ENCODE results near the gene RAB30. TPM values are rescaled to one million over a fixed set of nuclear protein-coding genes. Genes with fewer than 3 reads are reported as not detected.
"Not testable (repeated sequence)": the region's sequence is repeated elsewhere in the genome, so short reads cannot be mapped to it uniquely, and the experiment has no call there.

The RAB30 gene
- total and polyA plus RNA-seq, 5 donors from 2014 or later: 13.3 to 66.3 (median 22.2) TPM

GRCh38 chr11:82950502-82950901 is 121.2 kb downstream of the RAB30 start:
- H3K27ac Mint-ChIP-seq; ATAC-seq (ENCODE audit: low read depth in 2 of 2); H3K36me3 ChIP-seq (ENCODE audit: control insufficient read depth, insufficient read depth, low read length); H3K27me3 ChIP-seq (ENCODE audit: control insufficient read depth, insufficient read depth, low read length); DNase-seq; H3K4me3 Mint-ChIP-seq; H3K4me1 ChIP-seq (ENCODE audit: control insufficient read depth, insufficient read depth, low read length, poor library complexity, severe bottlenecking); H3K9me3 ChIP-seq (ENCODE audit: control insufficient read depth in 2 of 2, low read length in 2 of 2); H3K4me3 ChIP-seq (ENCODE audit: low read depth, low read length); H3K27ac ChIP-seq (ENCODE audit: insufficient read depth, low read length, poor library complexity, severe bottlenecking): not testable (repeated sequence)
- Mint-ChIP-seq H3K27me3 (peaks cover 12% of the 10 kb centered on the region), H3K9me3 (peaks cover 1 to 37% (median 14%) of the 10 kb centered on the region in 7 donors), H3K36me3 (peaks cover 26% of the 10 kb centered on the region), H3K4me1 (peaks cover 14 to 30% (median 21%) of the 10 kb centered on the region in 4 donors)

GRCh38 chr11:82949352-82949751 is 122.3 kb downstream of the RAB30 start:
- Mint-ChIP-seq H3K9me3 (peaks cover 0 to 28% (median 11%) of the 10 kb centered on the region in 7 donors), H3K4me1 (peaks cover 5 to 22% (median 13%) of the 10 kb centered on the region in 4 donors), H3K36me3 (peaks cover 18% of the 10 kb centered on the region), H3K27me3 (peaks cover 12% of the 10 kb centered on the region), H3K4me3 (no peak overlapping the region), H3K27ac (no peak overlapping the region)
- Histone ChIP-seq H3K9me3 (ENCODE audit: control insufficient read depth in 2 of 2, low read length in 2 of 2) (peaks cover 5% of the 10 kb centered on the region in 2 experiments), H3K4me1 (ENCODE audit: control insufficient read depth, insufficient read depth, low read length, poor library complexity, severe bottlenecking) (no peaks in the 10 kb centered on the region), H3K27me3 (ENCODE audit: control insufficient read depth, insufficient read depth, low read length) (no peaks in the 10 kb centered on the region), H3K4me3 (ENCODE audit: low read depth, low read length) (no peak overlapping the region), H3K27ac (ENCODE audit: insufficient read depth, low read length, poor library complexity, severe bottlenecking) (no peak overlapping the region), H3K36me3 (ENCODE audit: control insufficient read depth, insufficient read depth, low read length) (no peaks in the 10 kb centered on the region)
- ATAC-seq (ENCODE audit: low read depth in 2 of 2) (no peak), DNase-seq (no peak)

GRCh38 chr11:82945682-82946081 is 126.0 kb downstream of the RAB30 start:
- Mint-ChIP-seq H3K4me1 (peaks cover 4 to 19% (median 14%) of the 10 kb centered on the region in 4 donors), H3K9me3 (peaks cover 0 to 17% (median 6%) of the 10 kb centered on the region in 7 donors), H3K27me3 (no peaks in the 10 kb centered on the region), H3K36me3 (peaks cover 4% of the 10 kb centered on the region), H3K4me3 (no peak overlapping the region), H3K27ac (no peak overlapping the region)
- no peaks in the 10 kb centered on the region for H3K4me1 ChIP-seq (ENCODE audit: control insufficient read depth, insufficient read depth, low read length, poor library complexity, severe bottlenecking)
- H3K36me3 ChIP-seq (ENCODE audit: control insufficient read depth, insufficient read depth, low read length): no peaks in the 10 kb centered on the region
- no peak overlapping the region for H3K27ac ChIP-seq (ENCODE audit: insufficient read depth, low read length, poor library complexity, severe bottlenecking)
- DNase-seq (no peak), ATAC-seq (ENCODE audit: low read depth in 2 of 2) (no peak)
- H3K27me3 ChIP-seq (ENCODE audit: control insufficient read depth, insufficient read depth, low read length): no peaks in the 10 kb centered on the region
- no peak overlapping the region for H3K4me3 ChIP-seq (ENCODE audit: low read depth, low read length)
- no peaks in the 10 kb centered on the region for H3K9me3 ChIP-seq (ENCODE audit: control insufficient read depth in 2 of 2, low read length in 2 of 2)

GRCh38 chr11:82945041-82945440 is 126.7 kb downstream of the RAB30 start:
- not testable (repeated sequence) for H3K27ac ChIP-seq (ENCODE audit: insufficient read depth, low read length, poor library complexity, severe bottlenecking); H3K36me3 ChIP-seq (ENCODE audit: control insufficient read depth, insufficient read depth, low read length); H3K4me3 ChIP-seq (ENCODE audit: low read depth, low read length); H3K36me3 Mint-ChIP-seq; H3K27me3 Mint-ChIP-seq; H3K4me1 ChIP-seq (ENCODE audit: control insufficient read depth, insufficient read depth, low read length, poor library complexity, severe bottlenecking); DNase-seq; ATAC-seq (ENCODE audit: low read depth in 2 of 2); H3K27me3 ChIP-seq (ENCODE audit: control insufficient read depth, insufficient read depth, low read length); H3K9me3 ChIP-seq (ENCODE audit: control insufficient read depth in 2 of 2, low read length in 2 of 2); H3K4me3 Mint-ChIP-seq
- H3K27ac Mint-ChIP-seq: peak overlapping the region in 1 of 3 donors; percentile 49
- H3K9me3 Mint-ChIP-seq: peaks cover 0 to 18% (median 6%) of the 10 kb centered on the region in 7 donors
- H3K4me1 Mint-ChIP-seq: peaks cover 4 to 22% (median 15%) of the 10 kb centered on the region in 4 donors

GRCh38 chr11:82944198-82944597 is 127.5 kb downstream of the RAB30 start:
- no peak for ATAC-seq (ENCODE audit: low read depth in 2 of 2)
- Mint-ChIP-seq H3K9me3 (peaks cover 0 to 16% (median 6%) of the 10 kb centered on the region in 7 donors), H3K4me3 (no peak overlapping the region), H3K27me3 (no peaks in the 10 kb centered on the region), H3K4me1 (peaks cover 4 to 24% (median 16%) of the 10 kb centered on the region in 4 donors), H3K36me3 (peaks cover 4% of the 10 kb centered on the region), H3K27ac (peak overlapping the region in 1 of 3 donors; percentile 49)
- Histone ChIP-seq H3K36me3 (ENCODE audit: control insufficient read depth, insufficient read depth, low read length) (no peaks in the 10 kb centered on the region), H3K27ac (ENCODE audit: insufficient read depth, low read length, poor library complexity, severe bottlenecking) (no peak overlapping the region), H3K9me3 (ENCODE audit: control insufficient read depth in 2 of 2, low read length in 2 of 2) (no peaks in the 10 kb centered on the region), H3K4me3 (ENCODE audit: low read depth, low read length) (no peak overlapping the region), H3K4me1 (ENCODE audit: control insufficient read depth, insufficient read depth, low read length, poor library complexity, severe bottlenecking) (no peaks in the 10 kb centered on the region), H3K27me3 (ENCODE audit: control insufficient read depth, insufficient read depth, low read length) (no peaks in the 10 kb centered on the region)
- no peak for DNase-seq

GRCh38 chr11:82943430-82943829 is 128.3 kb downstream of the RAB30 start:
- Mint-ChIP-seq H3K9me3 (peaks cover 0 to 16% (median 6%) of the 10 kb centered on the region in 7 donors), H3K4me1 (peaks cover 4 to 24% (median 16%) of the 10 kb centered on the region in 4 donors)
- H3K27ac Mint-ChIP-seq; H3K27ac ChIP-seq (ENCODE audit: insufficient read depth, low read length, poor library complexity, severe bottlenecking); H3K9me3 ChIP-seq (ENCODE audit: control insufficient read depth in 2 of 2, low read length in 2 of 2); H3K36me3 ChIP-seq (ENCODE audit: control insufficient read depth, insufficient read depth, low read length); H3K4me3 ChIP-seq (ENCODE audit: low read depth, low read length); H3K27me3 Mint-ChIP-seq; H3K27me3 ChIP-seq (ENCODE audit: control insufficient read depth, insufficient read depth, low read length); H3K4me3 Mint-ChIP-seq; H3K4me1 ChIP-seq (ENCODE audit: control insufficient read depth, insufficient read depth, low read length, poor library complexity, severe bottlenecking); H3K36me3 Mint-ChIP-seq; DNase-seq; ATAC-seq (ENCODE audit: low read depth in 2 of 2): not testable (repeated sequence)

GRCh38 chr11:82942376-82942775 is 129.3 kb downstream of the RAB30 start:
- peaks cover 4% of the 10 kb centered on the region for H3K36me3 Mint-ChIP-seq
- H3K9me3 Mint-ChIP-seq: peaks cover 0 to 16% (median 6%) of the 10 kb centered on the region in 7 donors
- peaks cover 4 to 18% (median 15%) of the 10 kb centered on the region in 4 donors for H3K4me1 Mint-ChIP-seq
- H3K36me3 ChIP-seq (ENCODE audit: control insufficient read depth, insufficient read depth, low read length): no peaks in the 10 kb centered on the region
- H3K27me3 ChIP-seq (ENCODE audit: control insufficient read depth, insufficient read depth, low read length): no peaks in the 10 kb centered on the region
- H3K9me3 ChIP-seq (ENCODE audit: control insufficient read depth in 2 of 2, low read length in 2 of 2): no peaks in the 10 kb centered on the region
- no peak overlapping the region for H3K4me3 ChIP-seq (ENCODE audit: low read depth, low read length)
- ATAC-seq (ENCODE audit: low read depth in 2 of 2): no peak
- no peak overlapping the region for H3K27ac ChIP-seq (ENCODE audit: insufficient read depth, low read length, poor library complexity, severe bottlenecking)
- H3K27me3 Mint-ChIP-seq: no peaks in the 10 kb centered on the region
- peak overlapping the region in 1 of 3 donors; percentile 7 for H3K27ac Mint-ChIP-seq
- H3K4me3 Mint-ChIP-seq: no peak overlapping the region
- no peaks in the 10 kb centered on the region for H3K4me1 ChIP-seq (ENCODE audit: control insufficient read depth, insufficient read depth, low read length, poor library complexity, severe bottlenecking)
- DNase-seq: no peak

- no peak overlapping the region for H3K4me3 Mint-ChIP-seq
- H3K9me3 Mint-ChIP-seq: peaks cover 0 to 16% (median 5%) of the 10 kb centered on the region in 7 donors
- Histone ChIP-seq H3K27ac (ENCODE audit: insufficient read depth, low read length, poor library complexity, severe bottlenecking) (no peak overlapping the region), H3K27me3 (ENCODE audit: control insufficient read depth, insufficient read depth, low read length) (no peaks in the 10 kb centered on the region), H3K4me1 (ENCODE audit: control insufficient read depth, insufficient read depth, low read length, poor library complexity, severe bottlenecking) (no peaks in the 10 kb centered on the region), H3K36me3 (ENCODE audit: control insufficient read depth, insufficient read depth, low read length) (no peaks in the 10 kb centered on the region), H3K9me3 (ENCODE audit: control insufficient read depth in 2 of 2, low read length in 2 of 2) (no peaks in the 10 kb centered on the region), H3K4me3 (ENCODE audit: low read depth, low read length) (no peak overlapping the region)
- peaks cover 0 to 18% (median 8%) of the 10 kb centered on the region in 4 donors for H3K4me1 Mint-ChIP-seq
- H3K27me3 Mint-ChIP-seq: no peaks in the 10 kb centered on the region
- no peaks in the 10 kb centered on the region for H3K36me3 Mint-ChIP-seq
- ATAC-seq (ENCODE audit: low read depth in 2 of 2): no peak
- peak overlapping the region in 2 of 3 donors; percentile 3 to 73 for H3K27ac Mint-ChIP-seq
- no peak for DNase-seq
Observed at GRCh38 chr11:82939456-82939855, 132.2 kb downstream of the RAB30 start.
